CD4-positive, alpha-beta memory T cell (primary cell): ENCODE data around the gene CPSF7. TPM values are rescaled to one million over a fixed set of nuclear protein-coding genes. Genes with fewer than 3 reads are reported as not detected.

Source experiments
- CTCF ChIA-PET: fragments of 350-600 bp; sonication (Branson Sonifier 250); formaldehyde crosslinking; loops from one replicate; lab custom pipeline; 2021; ENCODE audit warnings: inconsistent platforms; ENCODE audit not compliant: partially characterized antibody; lab: Charles Lee
- POLR2A ChIA-PET: fragments of 350-600 bp; sonication (Branson Sonifier 250); formaldehyde crosslinking; loops from one replicate; lab custom pipeline; 2021; ENCODE audit not compliant: partially characterized antibody; lab: Charles Lee
- DNase-seq, 5 donors: peaks; one replicate each; pipeline versions ENCODE4 v3.0.0 to v3.0.0-alpha.2; 2020 to 2022; ENCODE audit warnings: mixed read lengths in 1 of 5
- H3K27ac ChIP-seq: one replicate; pipeline ENCODE4 v1.7.0; 2013; ENCODE audit warnings: low read depth, low read length
- H3K27me3 ChIP-seq: 2 replicates; pipeline ENCODE4 v1.7.0; 2013; ENCODE audit warnings: mild to moderate bottlenecking, low read length, moderate library complexity; ENCODE audit not compliant: insufficient read depth
- H3K36me3 ChIP-seq: 2 replicates; pipeline ENCODE4 v1.7.0; 2013; ENCODE audit warnings: mild to moderate bottlenecking, low read length, moderate library complexity; ENCODE audit not compliant: insufficient read depth
- H3K4me1 ChIP-seq: 2 replicates; pipeline ENCODE4 v1.7.0; 2013; ENCODE audit warnings: mild to moderate bottlenecking, low read length, moderate library complexity; ENCODE audit not compliant: insufficient read depth
- H3K4me3 ChIP-seq, 2 donors: one replicate each; pipeline ENCODE4 v1.7.0; 2013; ENCODE audit warnings: low read length in 2 of 2, mild to moderate bottlenecking in 1 of 2
- H3K9me3 ChIP-seq, 2 donors: one replicate each; pipeline ENCODE4 v1.7.0; 2013; ENCODE audit warnings: low read length in 2 of 2, control low read depth in 1 of 2; ENCODE audit not compliant: control insufficient read depth in 1 of 2
- H3K27ac Mint-ChIP-seq, 7 donors: one replicate each; pipeline ENCODE4 v1.8.0; 2020 to 2021; ENCODE audit warnings: mixed read lengths in 7 of 7, mild to moderate bottlenecking in 6 of 7, inconsistent platforms in 3 of 7, moderate library complexity in 3 of 7
- H3K27me3 Mint-ChIP-seq, 2 donors: one replicate each; pipeline ENCODE4 v1.8.0; 2020 to 2021; ENCODE audit warnings: mixed read lengths in 2 of 2
- H3K36me3 Mint-ChIP-seq, 2 donors: one replicate each; pipeline ENCODE4 v1.8.0; 2020 to 2021; ENCODE audit warnings: mixed read lengths in 2 of 2, inconsistent platforms in 1 of 2, mild to moderate bottlenecking in 1 of 2
- H3K4me1 Mint-ChIP-seq, 4 donors: one replicate each; pipeline ENCODE4 v1.8.0; 2020 to 2021; ENCODE audit warnings: mixed read lengths in 4 of 4, mild to moderate bottlenecking in 1 of 4
- H3K4me3 Mint-ChIP-seq, 8 donors: one replicate each; pipeline ENCODE4 v1.8.0; 2020 to 2021; ENCODE audit warnings: mixed read lengths in 8 of 8, mild to moderate bottlenecking in 7 of 8, moderate library complexity in 6 of 8, inconsistent platforms in 3 of 8
- H3K9me3 Mint-ChIP-seq, 8 donors: one replicate each; pipeline ENCODE4 v1.8.0; 2020 to 2021; ENCODE audit warnings: mixed read lengths in 8 of 8, mild to moderate bottlenecking in 5 of 8, inconsistent platforms in 3 of 8, moderate library complexity in 1 of 8
- intact Hi-C: fragments of 100-400 bp; cut with micrococcal nuclease; formaldehyde crosslinking; loops from one replicate; pipeline ENCODE4 v1.15.1; 2023
- polyA plus RNA-seq, 2 donors: library from polyadenylated mRNA; unstranded; fragments of 300-500 nt; fragmentation: Illumina TruSeq; gene quantifications; one replicate each; pipeline ENCODE4 v1.2.3, GENCODE V29; 2021
- total RNA-seq, 2 experiments: library from RNA; stranded (reverse); gene quantifications; one replicate each; pipeline ENCODE4 v1.2.3, GENCODE V29; 2021

CPSF7 gene
- total and polyA plus RNA-seq, 4 experiments from 2014 or later, result 19.9 to 149 (median 89.4) TPM

GRCh38 chr11:61353131-61354067 lies 76.4 kb downstream of the CPSF7 start:
- no peak for DNase-seq
- CTCF ChIA-PET, result interaction anchor here (1.1 to 3.5 kb wide), 3 partner anchors 18 to 32 kb away, joined by 4 to 22 read pairs (median 7); no protein-coding TSS in a partner anchor
- Histone ChIP-seq H3K4me1 (no peaks in the 10 kb centered on the region), H3K27me3 (no peaks in the 10 kb centered on the region), H3K4me3 (no peak overlapping the region), H3K9me3 (no peaks in the 10 kb centered on the region), H3K27ac (no peak overlapping the region), H3K36me3 (peaks cover 42% of the 10 kb centered on the region)
- H3K27ac Mint-ChIP-seq, result no peak overlapping the region
- no peaks in the 10 kb centered on the region for H3K27me3 Mint-ChIP-seq
- intact Hi-C loops, result no loop called here
- POLR2A ChIA-PET, result no interaction called here
- peaks cover 24 to 45% of the 10 kb centered on the region in 2 donors for H3K36me3 Mint-ChIP-seq
- H3K4me1 Mint-ChIP-seq, result peaks cover 5 to 8% (median 6%) of the 10 kb centered on the region in 4 donors
- H3K9me3 Mint-ChIP-seq, result no peaks in the 10 kb centered on the region
- peak overlapping the region in 1 of 8 donors; percentile 7 for H3K4me3 Mint-ChIP-seq

Other genes with a start within 250 kb of the CPSF7 start
- gene PGA3, start 226.5 kb downstream of the CPSF7 start, total RNA-seq, result not detected
- not detected for gene PGA3, start 226.5 kb downstream of the CPSF7 start, polyA plus RNA-seq
- gene PGA4, start 207.6 kb downstream of the CPSF7 start, total RNA-seq, result not detected
- gene PGA4, start 207.6 kb downstream of the CPSF7 start, polyA plus RNA-seq, result not detected
- not detected for gene PGA5, start 188.8 kb downstream of the CPSF7 start, total RNA-seq
- not detected for gene PGA5, start 188.8 kb downstream of the CPSF7 start, polyA plus RNA-seq
- under 1 TPM; 0.38 to 0.44 TPM for gene VWCE, start 134.7 kb downstream of the CPSF7 start, total RNA-seq
- gene VWCE, start 134.7 kb downstream of the CPSF7 start, polyA plus RNA-seq, result not detected
- gene DDB1, start 96.9 kb downstream of the CPSF7 start, total RNA-seq, result 100 to 1,000 TPM; 156 to 169 TPM
- gene DDB1, start 96.9 kb downstream of the CPSF7 start, polyA plus RNA-seq, result 100 to 1,000 TPM; 121 to 141 TPM
- 10 to 100 TPM; 42.1 to 43.9 TPM for gene TKFC, start 96.7 kb downstream of the CPSF7 start, total RNA-seq
- gene TKFC, start 96.7 kb downstream of the CPSF7 start, polyA plus RNA-seq, result 10 to 100 TPM; 24.5 to 30.2 TPM
- 10 to 100 TPM; 40.1 to 42.6 TPM for gene CYB561A3, start 68.1 kb downstream of the CPSF7 start, total RNA-seq
- gene CYB561A3, start 68.1 kb downstream of the CPSF7 start, polyA plus RNA-seq, result 10 to 100 TPM; 49.2 to 95.7 TPM
- 10 to 100 TPM; 61.2 to 62.5 TPM for gene TMEM138, start 67.6 kb downstream of the CPSF7 start, total RNA-seq
- gene TMEM138, start 67.6 kb downstream of the CPSF7 start, polyA plus RNA-seq, result 10 to 100 TPM; 49.0 to 59.2 TPM
- gene TMEM216, start 37.4 kb downstream of the CPSF7 start, total RNA-seq, result 10 to 100 TPM; 17.2 to 19.4 TPM
- gene TMEM216, start 37.4 kb downstream of the CPSF7 start, polyA plus RNA-seq, result 10 to 100 TPM; 45.7 to 48.1 TPM
- 10 to 100 TPM; 54.7 to 60.2 TPM for gene SDHAF2, start 149 bp upstream of the CPSF7 start, total RNA-seq
- 100 to 1,000 TPM; 100 to 106 TPM for gene SDHAF2, start 149 bp upstream of the CPSF7 start, polyA plus RNA-seq
- gene LRRC10B, start 78.8 kb upstream of the CPSF7 start, total RNA-seq, result not detected
- not detected for gene LRRC10B, start 78.8 kb upstream of the CPSF7 start, polyA plus RNA-seq
- gene SYT7, start 151.1 kb upstream of the CPSF7 start, total RNA-seq, result not detected
- gene SYT7, start 151.1 kb upstream of the CPSF7 start, polyA plus RNA-seq, result not detected